Stomach smooth muscle (tissue), 2 donors: ENCODE results near the gene CCS.

ENCODE experiments used
- H3K27ac ChIP-seq: one replicate; pipeline ENCODE4 v1.7.0; 2013; ENCODE audit warnings: mild to moderate bottlenecking, low read length, inconsistent platforms
- H3K27me3 ChIP-seq, 2 donors: one replicate each; pipeline ENCODE4 v1.7.0; 2013; ENCODE audit warnings: low read length in 2 of 2; ENCODE audit not compliant: insufficient read depth in 2 of 2, control insufficient read depth in 1 of 2
- H3K36me3 ChIP-seq, 2 donors: one replicate each; pipeline ENCODE4 v1.7.0; 2013; ENCODE audit warnings: low read length in 2 of 2; ENCODE audit not compliant: control insufficient read depth in 2 of 2, insufficient read depth in 2 of 2
- H3K4me1 ChIP-seq: one replicate; pipeline ENCODE4 v1.7.0; 2013; ENCODE audit warnings: low read length; ENCODE audit not compliant: control insufficient read depth, insufficient read depth
- H3K4me3 ChIP-seq, 2 donors: one replicate each; pipeline ENCODE4 v1.7.0; 2013; ENCODE audit warnings: low read length in 2 of 2
- H3K9ac ChIP-seq, 2 donors: one replicate each; pipeline ENCODE4 v1.7.0; 2013; ENCODE audit warnings: low read length in 2 of 2, mild to moderate bottlenecking in 1 of 2
- H3K9me3 ChIP-seq, 2 donors: one replicate each; pipeline ENCODE4 v1.7.0; 2013; ENCODE audit warnings: low read length in 2 of 2; ENCODE audit not compliant: control insufficient read depth in 2 of 2
- donor health status: healthy.
- donor health status: Pancreatic carcinoma.

Gene CCS

GRCh38 chr11:66562275-66562674 lies 30.7 kb upstream of the CCS start:
- H3K9me3 ChIP-seq, result no peaks in the 10 kb centered on the region
- peaks cover 11% of the 10 kb centered on the region for H3K4me1 ChIP-seq
- no peak overlapping the region for H3K9ac ChIP-seq
- no peaks in the 10 kb centered on the region for H3K27me3 ChIP-seq
- H3K27ac ChIP-seq, result no peak overlapping the region
- peaks cover 6 to 8% of the 10 kb centered on the region in 2 donors for H3K36me3 ChIP-seq
- H3K4me3 ChIP-seq, result no peak overlapping the region

GRCh38 chr11:66562907-66563583 lies 29.9 kb upstream of the CCS start:
- no peaks in the 10 kb centered on the region for H3K27me3 ChIP-seq
- no peak overlapping the region for H3K4me3 ChIP-seq
- H3K36me3 ChIP-seq, result peaks cover 6 to 8% of the 10 kb centered on the region in 2 donors
- H3K9ac ChIP-seq, result no peak overlapping the region
- peaks cover 19% of the 10 kb centered on the region for H3K4me1 ChIP-seq
- no peak overlapping the region for H3K27ac ChIP-seq
- no peaks in the 10 kb centered on the region for H3K9me3 ChIP-seq

- Histone ChIP-seq H3K4me3 (no peak overlapping the region), H3K4me1 (peaks cover 19% of the 10 kb centered on the region), H3K27ac (no peak overlapping the region), H3K9ac (no peak overlapping the region), H3K36me3 (peaks cover 6 to 8% of the 10 kb centered on the region in 2 donors), H3K27me3 (no peaks in the 10 kb centered on the region), H3K9me3 (no peaks in the 10 kb centered on the region)
These were observed 29.2 kb upstream of the CCS start for GRCh38 chr11:66563832-66564231.

- Histone ChIP-seq H3K9me3 (no peaks in the 10 kb centered on the region), H3K4me3 (no peak overlapping the region), H3K27ac (no peak overlapping the region), H3K4me1 (peaks cover 14% of the 10 kb centered on the region), H3K27me3 (no peaks in the 10 kb centered on the region), H3K36me3 (peaks cover 6 to 8% of the 10 kb centered on the region in 2 donors), H3K9ac (no peak overlapping the region)
These were observed 28.4 kb upstream of the CCS start for GRCh38 chr11:66564538-66564937.

GRCh38 chr11:66564984-66565383 lies 28.0 kb upstream of the CCS start:
- H3K36me3 ChIP-seq, result peaks cover 6 to 8% of the 10 kb centered on the region in 2 donors
- no peaks in the 10 kb centered on the region for H3K27me3 ChIP-seq
- no peak overlapping the region for H3K27ac ChIP-seq
- no peaks in the 10 kb centered on the region for H3K9me3 ChIP-seq
- peaks cover 14% of the 10 kb centered on the region for H3K4me1 ChIP-seq
- H3K9ac ChIP-seq, result no peak overlapping the region
- no peak overlapping the region for H3K4me3 ChIP-seq

- Histone ChIP-seq H3K9me3 (no peaks in the 10 kb centered on the region), H3K9ac (no peak overlapping the region), H3K27ac (no peak overlapping the region), H3K27me3 (no peaks in the 10 kb centered on the region), H3K4me3 (no peak overlapping the region), H3K4me1 (peaks cover 14% of the 10 kb centered on the region), H3K36me3 (peaks cover 6 to 8% of the 10 kb centered on the region in 2 donors)
These were observed 26.8 kb upstream of the CCS start for GRCh38 chr11:66566221-66566620.

- H3K9me3 ChIP-seq, result no peaks in the 10 kb centered on the region
- H3K36me3 ChIP-seq, result peaks cover 6 to 8% of the 10 kb centered on the region in 2 donors
- H3K4me3 ChIP-seq, result peak overlapping the region; percentile 57 to 76
- no peaks in the 10 kb centered on the region for H3K27me3 ChIP-seq
- no peak overlapping the region for H3K27ac ChIP-seq
- peak overlapping the region; percentile 51 for H3K9ac ChIP-seq
- peaks cover 14% of the 10 kb centered on the region for H3K4me1 ChIP-seq
These were observed 25.2 kb upstream of the CCS start for GRCh38 chr11:66567787-66568123.

GRCh38 chr11:66568124-66568916 lies 24.7 kb upstream of the CCS start, which contains the start of gene CTSF:
Gene CTSF (minus strand): TSS chr11:66568606. CDS start chr11:66568486, 120 bp downstream.
- Histone ChIP-seq H3K36me3 (peaks cover 6 to 8% of the 10 kb centered on the region in 2 donors), H3K9ac (peak within 1 kb of the TSS; percentile 51), H3K4me1 (peaks cover 14% of the 10 kb centered on the region), H3K4me3 (peak within 1 kb of the TSS; percentile 57 to 76), H3K27ac (no peak within 1 kb of the TSS), H3K9me3 (no peaks in the 10 kb centered on the region), H3K27me3 (no peaks in the 10 kb centered on the region)

GRCh38 chr11:66569076-66569475 lies 23.9 kb upstream of the CCS start:
- Histone ChIP-seq H3K9me3 (no peaks in the 10 kb centered on the region), H3K27me3 (no peaks in the 10 kb centered on the region), H3K4me3 (peak overlapping the region in 1 of 2 donors; percentile 76), H3K36me3 (peaks cover 6 to 8% of the 10 kb centered on the region in 2 donors), H3K9ac (no peak overlapping the region), H3K27ac (no peak overlapping the region), H3K4me1 (peaks cover 14% of the 10 kb centered on the region)

GRCh38 chr11:66570079-66570849 lies 22.7 kb upstream of the CCS start:
- no peak overlapping the region for H3K4me3 ChIP-seq
- H3K9ac ChIP-seq, result no peak overlapping the region
- H3K27ac ChIP-seq, result no peak overlapping the region
- H3K27me3 ChIP-seq, result no peaks in the 10 kb centered on the region
- peaks cover 14% of the 10 kb centered on the region for H3K4me1 ChIP-seq
- no peaks in the 10 kb centered on the region for H3K9me3 ChIP-seq
- H3K36me3 ChIP-seq, result peaks cover 0 to 8% of the 10 kb centered on the region in 2 donors
